Gastroesophageal sphincter (tissue), 3 donors: ENCODE results near the gene GNL2.
"Not testable (repeated sequence)": the region's sequence is repeated elsewhere in the genome, so short reads cannot be mapped to it uniquely, and the experiment has no call there.

ENCODE experiments used
- POLR2A ChIP-seq, 2 donors: fragments of 450-650 bp; IDR thresholded peaks; one replicate each; pipeline ENCODE4 v1.6.1; 2017; ENCODE audit warnings: antibody characterized with exemption in 2 of 2, mild to moderate bottlenecking in 2 of 2, moderate library complexity in 1 of 2
- TF ChIP-seq, protein P1 (sequence below), 4 experiments: fragments of 200-600 bp in 2 of 4; fragments of 450-650 bp in 2 of 4; sonication (generic) in 1 of 4; IDR thresholded peaks; one replicate each; pipeline ENCODE4 v1.5.1; 2017 to 2019; ENCODE audit warnings: antibody characterized with exemption in 4 of 4, mild to moderate bottlenecking in 2 of 4, moderate library complexity in 2 of 4

DNA sequence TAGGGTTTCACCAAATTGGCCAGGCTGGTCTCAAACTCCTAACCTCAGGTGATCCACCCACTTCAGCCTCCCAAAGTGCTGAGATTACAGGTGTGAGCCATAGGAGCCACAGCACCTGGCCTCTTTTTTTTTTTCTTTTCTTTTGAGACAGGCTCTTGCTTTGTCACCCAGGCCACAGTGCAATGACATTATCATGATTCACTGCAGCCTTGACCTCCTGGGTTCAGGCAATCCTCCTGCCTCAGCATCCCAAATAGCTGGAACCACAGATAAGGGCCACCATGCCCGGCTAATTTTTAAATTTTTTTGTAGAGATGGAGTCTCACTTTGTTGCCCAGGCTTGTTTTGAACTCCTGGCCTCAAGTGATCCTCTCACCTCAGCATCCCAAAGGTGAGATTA is 65.8 kb downstream of the GNL2 start:
- TF ChIP-seq, protein P1, sequence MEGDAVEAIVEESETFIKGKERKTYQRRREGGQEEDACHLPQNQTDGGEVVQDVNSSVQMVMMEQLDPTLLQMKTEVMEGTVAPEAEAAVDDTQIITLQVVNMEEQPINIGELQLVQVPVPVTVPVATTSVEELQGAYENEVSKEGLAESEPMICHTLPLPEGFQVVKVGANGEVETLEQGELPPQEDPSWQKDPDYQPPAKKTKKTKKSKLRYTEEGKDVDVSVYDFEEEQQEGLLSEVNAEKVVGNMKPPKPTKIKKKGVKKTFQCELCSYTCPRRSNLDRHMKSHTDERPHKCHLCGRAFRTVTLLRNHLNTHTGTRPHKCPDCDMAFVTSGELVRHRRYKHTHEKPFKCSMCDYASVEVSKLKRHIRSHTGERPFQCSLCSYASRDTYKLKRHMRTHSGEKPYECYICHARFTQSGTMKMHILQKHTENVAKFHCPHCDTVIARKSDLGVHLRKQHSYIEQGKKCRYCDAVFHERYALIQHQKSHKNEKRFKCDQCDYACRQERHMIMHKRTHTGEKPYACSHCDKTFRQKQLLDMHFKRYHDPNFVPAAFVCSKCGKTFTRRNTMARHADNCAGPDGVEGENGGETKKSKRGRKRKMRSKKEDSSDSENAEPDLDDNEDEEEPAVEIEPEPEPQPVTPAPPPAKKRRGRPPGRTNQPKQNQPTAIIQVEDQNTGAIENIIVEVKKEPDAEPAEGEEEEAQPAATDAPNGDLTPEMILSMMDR (IDR thresholded peaks at IDR 0.05) = not testable (repeated sequence)
- TF ChIP-seq POLR2A (IDR thresholded peaks at IDR 0.05) = not testable (repeated sequence)
